ENCODE results near the gene MXD4. TPM values are rescaled to one million over a fixed set of nuclear protein-coding genes. Genes with fewer than 3 reads are reported as not detected.

MXD4 gene
- total RNA-seq = 98.4 TPM

GRCh38 chr4:2261853-2262144, at the start of gene MXD4:
TSS of gene MXD4 (minus strand) at chr4:2262109. CDS start at chr4:2261980, 129 bp downstream.
- no peak for DNase-seq (ENCODE audit: low spot score)

- no peak for DNase-seq (ENCODE audit: low spot score)
Observed at GRCh38 chr4:2306773-2307410, 45.0 kb upstream of the MXD4 start.

GRCh38 chr4:2305766-2306501, 44.0 kb upstream of the MXD4 start:
- peak; percentile 10 for DNase-seq (ENCODE audit: low spot score)

GRCh38 chr4:2304877-2305561, 43.1 kb upstream of the MXD4 start:
- DNase-seq (ENCODE audit: low spot score) = no peak

GRCh38 chr4:2304321-2304876, 42.5 kb upstream of the MXD4 start:
- DNase-seq (ENCODE audit: low spot score) = no peak

- no peak for DNase-seq (ENCODE audit: low spot score)
Observed at GRCh38 chr4:2303686-2304320, 41.9 kb upstream of the MXD4 start.

- DNase-seq (ENCODE audit: low spot score) = no peak
Observed at GRCh38 chr4:2303121-2303685, 41.3 kb upstream of the MXD4 start.

GRCh38 chr4:2302387-2303119, 40.6 kb upstream of the MXD4 start:
- no peak for DNase-seq (ENCODE audit: low spot score)

GRCh38 chr4:2301806-2302205, 39.9 kb upstream of the MXD4 start:
- no peak for DNase-seq (ENCODE audit: low spot score)

GRCh38 chr4:2301225-2301642, 39.3 kb upstream of the MXD4 start:
- DNase-seq (ENCODE audit: low spot score) = no peak

- no peak for DNase-seq (ENCODE audit: low spot score)
Observed at GRCh38 chr4:2300431-2301224, 38.7 kb upstream of the MXD4 start.

GRCh38 chr4:2299794-2300193, 37.9 kb upstream of the MXD4 start:
- DNase-seq (ENCODE audit: low spot score) = no peak

GRCh38 chr4:2298532-2298991, 36.7 kb upstream of the MXD4 start:
- no peak for DNase-seq (ENCODE audit: low spot score)

- DNase-seq (ENCODE audit: low spot score) = no peak
Observed at GRCh38 chr4:2297606-2298531, 36.0 kb upstream of the MXD4 start.

- DNase-seq (ENCODE audit: low spot score) = no peak
Observed at GRCh38 chr4:2296631-2297601, 35.0 kb upstream of the MXD4 start.

GRCh38 chr4:2295900-2296442, 34.1 kb upstream of the MXD4 start:
- no peak for DNase-seq (ENCODE audit: low spot score)

GRCh38 chr4:2295500-2295899, 33.6 kb upstream of the MXD4 start:
- DNase-seq (ENCODE audit: low spot score) = no peak

- no peak for DNase-seq (ENCODE audit: low spot score)
Observed at GRCh38 chr4:2292646-2293108, 30.8 kb upstream of the MXD4 start.
